Parathyroid adenoma (tissue), 2 donors: ENCODE measurements around the gene ATP5PO.
A peak's percentile ranks its signal among the peaks of the same experiment; 100 is the strongest.

Experiments
- H2AFZ ChIP-seq: fragments of 300-600 bp; sonication (generic); one replicate; pipeline ENCODE4 v1.7.0; 2017; ENCODE audit warnings: antibody characterized with exemption, mild to moderate bottlenecking
- H3K27ac ChIP-seq: fragments of 300-600 bp; sonication (generic); one replicate; pipeline ENCODE4 v1.7.0; 2017
- H3K27me3 ChIP-seq: fragments of 300-600 bp; sonication (generic); one replicate; pipeline ENCODE4 v1.7.0; 2017; ENCODE audit warnings: low read length; ENCODE audit not compliant: control insufficient read depth, insufficient read depth
- H3K36me3 ChIP-seq: fragments of 300-600 bp; sonication (generic); one replicate; pipeline ENCODE4 v1.7.0; 2017; ENCODE audit warnings: low read length; ENCODE audit not compliant: control insufficient read depth, insufficient read depth
- H3K4me1 ChIP-seq: fragments of 300-600 bp; sonication (generic); one replicate; pipeline ENCODE4 v1.7.0; 2017; ENCODE audit warnings: control low read depth
- H3K4me2 ChIP-seq: fragments of 300-600 bp; sonication (generic); one replicate; pipeline ENCODE4 v1.7.0; 2017; ENCODE audit warnings: low read length
- H3K4me3 ChIP-seq: fragments of 300-600 bp; sonication (generic); one replicate; pipeline ENCODE4 v1.7.0; 2017; ENCODE audit warnings: low read depth, low read length
- H3K79me2 ChIP-seq: fragments of 300-600 bp; sonication (generic); one replicate; pipeline ENCODE4 v1.7.0; 2017; ENCODE audit warnings: control low read depth
- H3K9ac ChIP-seq: fragments of 300-600 bp; sonication (generic); one replicate; pipeline ENCODE4 v1.7.0; 2017; ENCODE audit warnings: mild to moderate bottlenecking
- H3K9me3 ChIP-seq: fragments of 300-600 bp; sonication (generic); one replicate; pipeline ENCODE4 v1.7.0; 2017; ENCODE audit warnings: low read length; ENCODE audit not compliant: control insufficient read depth
- CTCF ChIP-seq: fragments of 300-600 bp; sonication (generic); IDR thresholded peaks from one replicate; pipeline ENCODE4 v1.7.0; 2017; ENCODE audit warnings: antibody characterized with exemption, mild to moderate bottlenecking
- donor health status: primary hyperparathyroidism.

The ATP5PO gene

GRCh38 chr21:33937931-33938339 lies 22.3 kb upstream of the ATP5PO start:
- TF ChIP-seq CTCF = no peak
- no peaks in the 10 kb centered on the region for H3K36me3 ChIP-seq
- H3K9me3 ChIP-seq = no peaks in the 10 kb centered on the region
- no peak overlapping the region for H3K9ac ChIP-seq
- no peak overlapping the region for H2AFZ ChIP-seq
- no peaks in the 10 kb centered on the region for H3K27me3 ChIP-seq
- H3K4me1 ChIP-seq = no peaks in the 10 kb centered on the region
- peaks cover under 1% of the 10 kb centered on the region for H3K79me2 ChIP-seq
- H3K4me3 ChIP-seq = no peak overlapping the region
- no peak overlapping the region for H3K27ac ChIP-seq
- H3K4me2 ChIP-seq = no peak overlapping the region

GRCh38 chr21:33937146-33937545 lies 21.5 kb upstream of the ATP5PO start:
- H3K4me1 ChIP-seq = no peaks in the 10 kb centered on the region
- peaks cover 4% of the 10 kb centered on the region for H3K79me2 ChIP-seq
- H3K9me3 ChIP-seq = no peaks in the 10 kb centered on the region
- no peaks in the 10 kb centered on the region for H3K27me3 ChIP-seq
- TF ChIP-seq CTCF = no peak
- no peak overlapping the region for H3K9ac ChIP-seq
- no peak overlapping the region for H3K27ac ChIP-seq
- H2AFZ ChIP-seq = no peak overlapping the region
- H3K4me2 ChIP-seq = no peak overlapping the region
- H3K4me3 ChIP-seq = no peak overlapping the region
- H3K36me3 ChIP-seq = no peaks in the 10 kb centered on the region

- H3K4me2 ChIP-seq = no peak overlapping the region
- H3K27me3 ChIP-seq = no peaks in the 10 kb centered on the region
- no peak overlapping the region for H3K27ac ChIP-seq
- H3K79me2 ChIP-seq = peaks cover 4% of the 10 kb centered on the region
- H3K9ac ChIP-seq = no peak overlapping the region
- H3K4me3 ChIP-seq = no peak overlapping the region
- H3K36me3 ChIP-seq = no peaks in the 10 kb centered on the region
- no peak overlapping the region for H2AFZ ChIP-seq
- no peak for TF ChIP-seq CTCF
- no peaks in the 10 kb centered on the region for H3K9me3 ChIP-seq
- H3K4me1 ChIP-seq = no peaks in the 10 kb centered on the region
Observed at GRCh38 chr21:33936301-33937038, 20.9 kb upstream of the ATP5PO start.

GRCh38 chr21:33932731-33933130 lies 17.1 kb upstream of the ATP5PO start:
- Histone ChIP-seq H3K4me1 (no peaks in the 10 kb centered on the region), H3K79me2 (peaks cover 4% of the 10 kb centered on the region), H3K4me3 (peak overlapping the region; percentile 73), H3K9ac (no peak overlapping the region), H2AFZ (no peak overlapping the region), H3K27ac (no peak overlapping the region), H3K9me3 (no peaks in the 10 kb centered on the region), H3K36me3 (no peaks in the 10 kb centered on the region), H3K4me2 (peak overlapping the region; percentile 82), H3K27me3 (no peaks in the 10 kb centered on the region)
- TF ChIP-seq CTCF = no peak
